Measurements from ENCODE around the gene BRD1.

DNA sequence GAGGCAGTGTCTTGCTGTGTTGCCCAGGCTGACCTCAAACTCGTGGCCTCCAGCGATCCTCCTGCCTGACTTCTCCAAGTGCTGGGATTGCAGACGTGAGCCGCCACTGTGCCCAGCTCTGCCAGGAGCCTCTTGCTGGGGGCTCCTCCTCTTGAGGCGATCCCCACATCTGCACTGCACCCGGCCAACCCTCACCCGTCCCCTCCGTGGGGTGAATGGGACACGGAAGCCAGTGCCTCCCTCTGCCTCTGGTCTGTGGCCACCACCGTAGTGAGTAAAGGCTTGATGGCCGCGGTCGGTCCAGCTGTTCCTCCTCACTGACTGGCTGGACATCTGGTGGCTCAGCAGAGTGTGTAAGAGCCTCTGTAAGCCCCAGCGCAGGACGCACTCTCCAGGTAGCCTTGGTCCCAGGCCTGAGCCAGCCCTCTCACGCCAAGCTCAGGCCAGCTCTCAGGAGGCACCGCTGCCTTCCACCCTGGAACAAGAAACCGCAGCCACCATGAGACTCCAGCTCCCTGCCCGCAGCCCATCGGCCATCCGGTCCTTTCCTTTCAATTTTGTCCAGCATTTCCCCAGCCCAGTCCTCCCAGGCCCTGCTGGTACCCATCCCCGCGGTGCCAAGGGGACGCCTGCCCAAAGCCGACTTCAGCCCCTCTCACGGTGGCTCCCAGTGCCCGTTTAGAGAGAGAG, 100.3 kb downstream of the BRD1 start:
- TF ChIP-seq EP300 (IDR thresholded peaks at IDR 0.05) (no peak), POLR2A (IDR thresholded peaks at IDR 0.05) (no peak)
- TF ChIP-seq, protein P1, sequence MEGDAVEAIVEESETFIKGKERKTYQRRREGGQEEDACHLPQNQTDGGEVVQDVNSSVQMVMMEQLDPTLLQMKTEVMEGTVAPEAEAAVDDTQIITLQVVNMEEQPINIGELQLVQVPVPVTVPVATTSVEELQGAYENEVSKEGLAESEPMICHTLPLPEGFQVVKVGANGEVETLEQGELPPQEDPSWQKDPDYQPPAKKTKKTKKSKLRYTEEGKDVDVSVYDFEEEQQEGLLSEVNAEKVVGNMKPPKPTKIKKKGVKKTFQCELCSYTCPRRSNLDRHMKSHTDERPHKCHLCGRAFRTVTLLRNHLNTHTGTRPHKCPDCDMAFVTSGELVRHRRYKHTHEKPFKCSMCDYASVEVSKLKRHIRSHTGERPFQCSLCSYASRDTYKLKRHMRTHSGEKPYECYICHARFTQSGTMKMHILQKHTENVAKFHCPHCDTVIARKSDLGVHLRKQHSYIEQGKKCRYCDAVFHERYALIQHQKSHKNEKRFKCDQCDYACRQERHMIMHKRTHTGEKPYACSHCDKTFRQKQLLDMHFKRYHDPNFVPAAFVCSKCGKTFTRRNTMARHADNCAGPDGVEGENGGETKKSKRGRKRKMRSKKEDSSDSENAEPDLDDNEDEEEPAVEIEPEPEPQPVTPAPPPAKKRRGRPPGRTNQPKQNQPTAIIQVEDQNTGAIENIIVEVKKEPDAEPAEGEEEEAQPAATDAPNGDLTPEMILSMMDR (IDR thresholded peaks at IDR 0.05): no peak

All from sigmoid colon (tissue), 4 donors.